ENCODE measurements around the gene STAG2.

The STAG2 gene

DNA sequence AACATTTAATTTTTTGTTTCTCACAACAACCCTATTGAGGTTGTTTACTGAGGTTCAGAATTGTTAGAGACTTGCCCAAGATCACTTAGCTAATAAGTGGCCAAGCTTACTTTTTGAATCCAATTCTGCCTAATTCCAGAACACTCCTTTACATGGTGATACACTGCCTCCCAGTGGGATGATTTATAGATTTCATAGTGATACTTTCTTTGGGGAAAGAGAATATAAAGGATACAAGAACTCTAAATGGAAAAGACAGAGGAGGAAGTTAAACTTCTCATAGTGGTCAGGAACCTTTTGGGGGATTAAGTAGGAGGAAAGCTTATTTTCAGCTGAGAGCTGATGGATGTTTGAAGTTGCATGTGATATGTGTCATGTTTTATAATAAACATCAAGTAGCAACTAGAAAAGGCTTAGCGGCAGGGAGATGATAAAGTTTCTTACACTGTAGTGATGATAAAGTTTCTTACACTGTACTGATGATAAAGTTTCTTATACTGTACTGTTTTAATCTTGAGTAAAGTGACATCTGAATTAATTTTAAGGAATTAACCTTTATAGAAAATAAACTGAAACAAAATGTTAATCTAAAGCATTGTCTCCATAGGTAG, 15.3 kb downstream of the STAG2 start:
- peak; percentile 23 for DNase-seq

DNA sequence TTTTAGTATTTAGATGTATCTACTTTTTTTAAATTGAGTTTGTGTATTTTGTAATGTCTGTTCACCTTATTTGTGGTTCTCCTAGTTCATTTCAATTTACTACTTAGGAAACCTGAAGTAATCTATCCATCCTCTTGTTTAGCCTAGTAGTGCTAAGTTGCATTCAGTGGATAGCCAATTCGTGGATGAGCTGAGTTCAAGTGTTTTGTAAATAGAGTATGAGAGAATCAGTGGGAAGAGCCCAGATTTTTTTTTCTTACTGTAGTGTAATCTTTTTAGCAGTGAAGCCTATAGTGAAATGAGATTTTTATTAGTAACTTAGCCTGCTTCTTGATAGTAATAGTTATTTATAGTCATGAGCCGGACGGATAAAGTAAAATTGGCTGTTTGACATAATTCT, 21.7 kb downstream of the STAG2 start:
- DNase-seq, result no peak

GRCh38 chrX:123986377-123986776, 24.9 kb downstream of the STAG2 start:
- no peak for DNase-seq

- no peak for DNase-seq
Observed at GRCh38 chrX:123988423-123989111, 27.1 kb downstream of the STAG2 start.

GRCh38 chrX:123989235-123989634, 27.7 kb downstream of the STAG2 start:
- DNase-seq, result no peak

GRCh38 chrX:123990169-123990568, 28.7 kb downstream of the STAG2 start:
- DNase-seq, result no peak

DNA sequence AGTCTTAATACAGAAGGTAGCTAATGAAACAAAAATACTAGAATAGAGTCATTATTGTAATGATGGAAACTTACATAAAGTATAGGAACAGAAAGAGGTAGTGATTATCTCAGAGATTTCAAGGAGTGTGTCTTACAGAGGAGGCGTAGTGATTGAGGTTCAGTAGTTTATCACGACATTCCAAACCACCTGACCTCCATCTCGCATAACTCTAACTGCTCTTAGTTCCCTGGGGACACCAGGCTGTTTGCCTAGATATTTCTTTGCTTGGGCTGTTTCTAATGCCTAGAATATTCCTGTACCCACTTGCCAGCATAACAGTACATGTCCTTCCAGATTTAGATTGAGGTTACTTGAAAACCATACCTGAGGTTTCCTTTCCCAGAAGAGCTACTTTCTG, 29.1 kb downstream of the STAG2 start:
- DNase-seq, result no peak

DNA sequence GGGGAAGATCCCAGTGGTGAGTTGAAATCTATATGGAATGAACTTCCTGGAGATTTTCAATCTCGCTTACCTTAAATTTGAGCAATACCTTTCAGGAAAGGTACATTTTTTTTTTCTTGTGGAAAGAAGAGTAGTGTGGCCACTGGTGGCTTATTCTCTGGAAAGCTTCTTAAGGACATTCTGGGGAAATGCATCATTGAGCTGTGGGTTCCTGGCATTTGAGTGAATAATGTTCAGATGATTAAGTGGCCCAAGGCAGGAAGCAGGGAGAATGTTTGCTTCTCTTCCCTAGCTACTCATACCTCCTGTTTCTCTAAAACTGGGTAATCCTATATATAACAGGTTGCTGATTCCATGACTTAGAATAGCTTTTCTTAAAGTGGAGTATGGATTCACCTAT, 31.8 kb downstream of the STAG2 start:
- no peak for DNase-seq

GRCh38 chrX:123993904-123994635, 32.6 kb downstream of the STAG2 start:
- no peak for DNase-seq

- DNase-seq, result no peak
Observed at GRCh38 chrX:123994730-123995129, 33.2 kb downstream of the STAG2 start.

- no peak for DNase-seq
Observed at GRCh38 chrX:124001581-124001980, 40.1 kb downstream of the STAG2 start.

- no peak for DNase-seq
Observed at GRCh38 chrX:124005228-124005627, 43.7 kb downstream of the STAG2 start.

DNA sequence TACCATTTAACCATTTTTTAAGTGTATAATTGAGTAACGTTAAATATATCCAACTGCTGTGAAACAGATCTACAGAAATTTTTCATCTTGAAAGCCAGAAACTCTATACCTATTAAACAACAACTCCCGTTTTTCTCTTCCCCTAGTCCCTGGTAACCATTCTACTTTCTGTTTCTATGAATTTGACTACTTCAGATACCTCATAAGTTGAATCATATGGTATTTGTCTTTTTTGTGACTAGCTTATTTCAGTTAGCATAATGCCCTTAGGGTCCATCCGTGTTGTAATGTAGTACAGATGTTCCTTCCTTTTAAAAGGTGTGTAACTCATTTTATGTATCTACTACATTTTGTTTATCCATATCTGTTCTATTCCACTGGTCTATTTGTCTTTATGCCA, 48.7 kb downstream of the STAG2 start:
- DNase-seq, result no peak

- no peak for DNase-seq
Observed at GRCh38 chrX:124010566-124010965, 49.1 kb downstream of the STAG2 start.

- no peak for DNase-seq
Observed at GRCh38 chrX:124015721-124016120, 54.2 kb downstream of the STAG2 start.

DNA sequence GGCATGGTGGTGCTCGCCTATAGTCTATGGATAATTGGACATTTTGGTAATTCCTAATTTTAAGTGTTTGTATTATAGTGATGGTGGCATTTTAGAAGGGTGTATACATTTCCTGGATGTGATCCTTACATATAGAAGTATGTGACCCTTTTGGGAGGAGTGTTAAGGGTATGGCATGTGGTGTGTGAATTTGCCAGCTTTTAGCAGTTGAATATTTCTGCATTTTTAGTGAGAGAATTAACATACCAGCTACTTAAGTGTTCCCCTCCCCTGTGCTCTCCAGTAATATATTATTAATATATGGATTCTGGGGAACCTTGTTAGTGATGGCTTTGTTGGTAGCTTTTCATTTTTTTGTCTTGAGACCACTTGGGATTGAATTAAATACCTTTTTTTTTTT, 55.3 kb downstream of the STAG2 start:
- no peak for DNase-seq

- DNase-seq, result peak; percentile 3
Observed at GRCh38 chrX:124018023-124018422, 56.5 kb downstream of the STAG2 start.

GRCh38 chrX:124023838-124024238, 62.3 kb downstream of the STAG2 start:
- no peak for DNase-seq

- DNase-seq, result no peak
Observed at GRCh38 chrX:124026529-124026928, 65.0 kb downstream of the STAG2 start.

- DNase-seq, result no peak
Observed at GRCh38 chrX:124028182-124028581, 66.7 kb downstream of the STAG2 start.

- no peak for DNase-seq
Observed at GRCh38 chrX:124030520-124030919, 69.0 kb downstream of the STAG2 start.

GRCh38 chrX:124033821-124034220, 72.3 kb downstream of the STAG2 start:
- DNase-seq, result no peak

DNA sequence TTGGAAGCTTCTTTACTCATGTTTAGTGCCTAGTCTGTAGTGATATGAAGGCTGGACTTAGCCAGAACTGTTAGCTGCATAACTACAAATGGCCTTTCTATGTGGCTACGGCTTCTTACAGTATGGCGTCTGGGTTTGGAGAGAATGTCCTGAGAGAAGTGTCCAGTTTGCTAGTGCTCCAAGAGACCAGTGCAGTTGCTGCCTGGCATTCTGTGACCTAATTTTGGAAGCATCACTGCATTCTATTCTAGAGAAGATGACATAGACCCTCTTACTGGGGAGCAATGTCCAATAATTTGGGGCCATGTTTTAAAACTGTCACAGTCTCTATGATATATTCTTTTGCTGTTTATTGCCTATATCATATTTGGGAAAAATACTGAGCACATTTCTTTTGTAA, 74.2 kb downstream of the STAG2 start:
- DNase-seq, result no peak

DNA sequence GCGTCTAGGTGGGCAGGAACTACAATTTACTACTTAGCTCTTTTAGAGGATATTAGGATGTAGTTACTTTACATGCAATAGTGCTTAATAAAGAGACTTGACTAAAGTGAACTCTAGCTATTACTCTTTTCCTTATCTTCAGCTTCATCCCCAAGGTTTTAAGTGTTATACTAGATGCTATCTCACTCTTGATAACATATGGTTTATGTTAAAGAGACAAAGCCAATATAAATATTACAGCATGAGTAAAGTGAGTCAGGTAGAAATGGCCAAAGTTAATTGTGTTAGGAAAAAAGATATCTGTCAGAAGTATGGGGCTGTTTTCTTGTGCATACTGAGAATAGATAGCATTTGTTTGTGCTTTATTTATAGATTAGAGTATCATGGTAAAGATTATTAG, 80.5 kb downstream of the STAG2 start:
- no peak for DNase-seq
